H1 (cell line): ENCODE measurements around the gene TMED4. TPM values are rescaled to one million over a fixed set of nuclear protein-coding genes. Genes with fewer than 3 reads are reported as not detected.

ENCODE experiments used
- CTCF ChIA-PET: fragments of 300-600 bp; sonication (Branson Sonifier 250); formaldehyde crosslinking; loops from one replicate; lab custom pipeline; 2021; ENCODE audit not compliant: partially characterized antibody; lab: Charles Lee
- POLR2A ChIA-PET: fragments of 300-600 bp; sonication (Branson Sonifier 250); formaldehyde crosslinking; loops from one replicate; lab custom pipeline; 2021; ENCODE audit warnings: inconsistent platforms; ENCODE audit not compliant: partially characterized antibody; lab: Charles Lee
- DNase-seq, 2 experiments: peaks; one replicate each; pipeline versions ENCODE4 v3.0.0 to v3.0.0-alpha.2; 2010 to 2022; ENCODE audit warnings: low spot score in 2 of 2, low read depth in 1 of 2, mixed read lengths in 1 of 2
- FAIRE-seq: peaks from 2 replicates; lab custom pipeline; 2011; peaks lifted over from hg19 to GRCh38; lab: Jason Lieb, UNC
- H2AFZ ChIP-seq: 2 replicates; pipeline ENCODE4 v1.8.1; 2012; ENCODE audit warnings: low read length, inconsistent platforms
- H2AK5ac ChIP-seq: 2 replicates; pipeline ENCODE4 v1.6.1; 2013; ENCODE audit warnings: low read depth, low read length
- H2BK120ac ChIP-seq: replicated peaks from 2 replicates; pipeline ENCODE3; 2013; ENCODE audit warnings: low read depth, low read length, inconsistent platforms
- H2BK12ac ChIP-seq: 2 replicates; pipeline ENCODE4 v1.6.1; 2013; ENCODE audit warnings: low read depth, low read length
- H2BK15ac ChIP-seq: 2 replicates; pipeline ENCODE4 v1.6.1; 2013; ENCODE audit warnings: low read length
- H2BK20ac ChIP-seq: 2 replicates; pipeline ENCODE4 v1.6.1; 2013; ENCODE audit warnings: low read length
- H2BK5ac ChIP-seq: 2 replicates; pipeline ENCODE4 v1.6.1; 2013; ENCODE audit warnings: low read depth, low read length
- H3K14ac ChIP-seq: 2 replicates; pipeline ENCODE4 v1.6.1; 2013; ENCODE audit warnings: inconsistent platforms; ENCODE audit not compliant: insufficient read length
- H3K18ac ChIP-seq: 2 replicates; pipeline ENCODE4 v1.6.1; 2013; ENCODE audit warnings: low read length; ENCODE audit errors: extremely low read depth
- H3K23ac ChIP-seq: 2 replicates; pipeline ENCODE4 v1.6.1; 2013; ENCODE audit warnings: inconsistent platforms; ENCODE audit not compliant: insufficient read length
- H3K23me2 ChIP-seq: 2 replicates; pipeline ENCODE4 v1.6.1; 2013; ENCODE audit warnings: low read depth, low read length
- H3K27ac ChIP-seq: 2 replicates; pipeline ENCODE4 v1.6.1; 2011; ENCODE audit warnings: low read depth, low read length, inconsistent platforms
- H3K27me3 ChIP-seq, 4 experiments: replicated peaks in 1 of 4; 1 replicate in 1 of 4; 2 replicates in 3 of 4; pipeline versions ENCODE4 v1.6.1 to v1.8.1; 2011 to 2013; ENCODE audit warnings: low read length in 3 of 4, mild to moderate bottlenecking in 3 of 4, inconsistent platforms in 2 of 4, mixed read lengths in 2 of 4, moderate library complexity in 1 of 4; ENCODE audit not compliant: control insufficient read depth in 3 of 4, insufficient read depth in 3 of 4; ENCODE audit errors: extremely low read depth in 1 of 4
- H3K36me3 ChIP-seq, 4 experiments: 2 replicates each; pipeline versions ENCODE4 v1.6.1 to v1.8.1; 2011 to 2013; ENCODE audit warnings: mild to moderate bottlenecking in 4 of 4, low read length in 3 of 4, moderate library complexity in 2 of 4, control low read depth in 1 of 4, inconsistent platforms in 1 of 4; ENCODE audit not compliant: insufficient read depth in 4 of 4, control insufficient read depth in 2 of 4
- H3K4ac ChIP-seq: replicated peaks from 2 replicates; pipeline ENCODE3; 2013; ENCODE audit warnings: low read length, low read depth, mixed read lengths, inconsistent platforms; ENCODE audit not compliant: insufficient read length
- H3K4me1 ChIP-seq, 4 experiments: replicated peaks in 1 of 4; 1 replicate in 1 of 4; 2 replicates in 3 of 4; pipeline versions ENCODE4 v1.6.1 to v1.8.1; 2011 to 2013; ENCODE audit warnings: low read length in 3 of 4, inconsistent platforms in 2 of 4, mixed read lengths in 1 of 4; ENCODE audit not compliant: insufficient read depth in 4 of 4, control insufficient read depth in 3 of 4
- H3K4me2 ChIP-seq, 2 experiments: 2 replicates each; pipeline versions ENCODE4 v1.6.1 to v1.8.1; 2011 to 2013; ENCODE audit warnings: low read depth in 2 of 2, low read length in 2 of 2, control low read depth in 1 of 2, inconsistent platforms in 1 of 2, mild to moderate bottlenecking in 1 of 2; ENCODE audit not compliant: insufficient read depth in 1 of 2
- H3K4me3 ChIP-seq, 4 experiments: fragments of 200-600, 300-600 bp in 1 of 4; sonication (generic), shearing (Covaris generic), sonication (Bioruptor Twin) in 1 of 4; 2 replicates each; pipeline versions ENCODE4 v1.5.1 to v1.8.1; 2011 to 2016; ENCODE audit warnings: low read length in 4 of 4, low read depth in 3 of 4, control low read depth in 2 of 4, inconsistent platforms in 2 of 4, mild to moderate bottlenecking in 2 of 4, mixed read lengths in 1 of 4, moderate library complexity in 1 of 4; ENCODE audit not compliant: insufficient read depth in 2 of 4; ENCODE audit errors: extremely low read depth in 1 of 4
- H3K56ac ChIP-seq: replicated peaks from 2 replicates; pipeline ENCODE3; 2013; ENCODE audit warnings: low read depth, mild to moderate bottlenecking, mixed read lengths, low read length, inconsistent platforms; ENCODE audit not compliant: insufficient read length
- H3K79me1 ChIP-seq: 2 replicates; pipeline ENCODE4 v1.6.1; 2013; ENCODE audit warnings: low read depth, low read length, control low read depth
- H3K79me2 ChIP-seq, 2 experiments: 2 replicates each; pipeline versions ENCODE4 v1.6.1 to v1.8.1; 2012 to 2013; ENCODE audit warnings: low read length in 2 of 2, mild to moderate bottlenecking in 2 of 2, inconsistent platforms in 1 of 2; ENCODE audit not compliant: insufficient read depth in 2 of 2, control insufficient read depth in 1 of 2
- H3K9ac ChIP-seq, 4 experiments: replicated peaks in 1 of 4; 1 replicate in 1 of 4; 2 replicates in 3 of 4; pipeline versions ENCODE4 v1.6.1 to v1.8.1; 2011 to 2013; ENCODE audit warnings: low read depth in 3 of 4, low read length in 3 of 4, control low read depth in 2 of 4, mild to moderate bottlenecking in 2 of 4, moderate library complexity in 2 of 4, inconsistent platforms in 1 of 4; ENCODE audit errors: extremely low read depth in 1 of 4
- H3K9me3 ChIP-seq, 2 experiments: 2 replicates each; pipeline versions ENCODE4 v1.6.1 to v1.8.1; 2012 to 2013; ENCODE audit warnings: mild to moderate bottlenecking in 2 of 2, moderate library complexity in 2 of 2, control low read depth in 1 of 2, inconsistent platforms in 1 of 2, low read depth in 1 of 2, low read length in 1 of 2, mixed read lengths in 1 of 2; ENCODE audit not compliant: insufficient read depth in 2 of 2
- H4K20me1 ChIP-seq, 2 experiments: replicated peaks in 1 of 2; 2 replicates each; pipeline versions ENCODE3 to v1.8.1; 2011 to 2013; ENCODE audit warnings: inconsistent platforms in 2 of 2, low read length in 2 of 2, mild to moderate bottlenecking in 1 of 2; ENCODE audit not compliant: insufficient read depth in 2 of 2, control insufficient read depth in 1 of 2
- H4K5ac ChIP-seq: 2 replicates; pipeline ENCODE4 v1.6.1; 2013; ENCODE audit warnings: low read length, low read depth, mixed read lengths, inconsistent platforms; ENCODE audit not compliant: insufficient read length
- H4K8ac ChIP-seq: 2 replicates; pipeline ENCODE4 v1.8.0; 2013; ENCODE audit warnings: mild to moderate bottlenecking, moderate library complexity, low read length, inconsistent platforms; ENCODE audit not compliant: insufficient read depth; ENCODE audit errors: extremely low read depth
- H4K91ac ChIP-seq: replicated peaks from 2 replicates; pipeline ENCODE3; 2013; ENCODE audit warnings: low read length, mixed read lengths, inconsistent platforms; ENCODE audit not compliant: insufficient read length
- CBX8 ChIP-seq: fragments of 300-800, 300-1000 bp; sonication (generic); IDR thresholded peaks from 2 replicates; pipeline ENCODE4 v1.7.1; 2016; ENCODE audit warnings: low read depth, low read length, borderline replicate concordance
- EP300 ChIP-seq, 2 experiments: IDR thresholded peaks; 1 replicate in 1 of 2; 2 replicates in 1 of 2; pipeline ENCODE4 v1.6.1; 2011 to 2012; ENCODE audit warnings: low read depth in 2 of 2, low read length in 2 of 2, mild to moderate bottlenecking in 2 of 2, borderline replicate concordance in 1 of 2, inconsistent platforms in 1 of 2, moderate library complexity in 1 of 2
- GABPA ChIP-seq: IDR thresholded peaks from 2 replicates; pipeline ENCODE4 v1.6.1; 2011; ENCODE audit warnings: mild to moderate bottlenecking, low read length, moderate library complexity, borderline replicate concordance; ENCODE audit not compliant: insufficient read depth
- HDAC2 ChIP-seq, 2 experiments: fragments of 300-600 bp in 1 of 2; sonication (generic) in 1 of 2; IDR thresholded peaks; 2 replicates each; pipeline ENCODE4 v1.6.1; 2011 to 2012; ENCODE audit warnings: low read depth in 2 of 2, low read length in 2 of 2, mild to moderate bottlenecking in 2 of 2, moderate library complexity in 2 of 2, borderline replicate concordance in 1 of 2, inconsistent platforms in 1 of 2
- KDM1A ChIP-seq: fragments of 200-600, 300-600 bp; sonication (generic); IDR thresholded peaks from 2 replicates; pipeline ENCODE4 v1.7.1; 2016; ENCODE audit warnings: mild to moderate bottlenecking, low read length, borderline replicate concordance
- POLR2A ChIP-seq, 2 experiments: IDR thresholded peaks; 1 replicate in 1 of 2; 2 replicates in 1 of 2; pipeline ENCODE4 v1.6.1; 2011; ENCODE audit warnings: low read depth in 2 of 2, low read length in 2 of 2, mild to moderate bottlenecking in 2 of 2; ENCODE audit errors: control extremely low read depth in 1 of 2
- SIN3A ChIP-seq, 2 experiments: IDR thresholded peaks in 1 of 2; conservative IDR thresholded peaks in 1 of 2; 2 replicates each; pipeline ENCODE4 v1.6.1; 2011 to 2012; ENCODE audit warnings: low read length in 2 of 2, improper control_type of control experiment in 1 of 2, low read depth in 1 of 2, mild to moderate bottlenecking in 1 of 2
- TAF1 ChIP-seq: IDR thresholded peaks from 2 replicates; pipeline ENCODE4 v1.6.1; 2011; ENCODE audit warnings: mild to moderate bottlenecking, low read depth, low read length
- TBP ChIP-seq: IDR thresholded peaks from 2 replicates; pipeline ENCODE4 v1.6.1; 2011; ENCODE audit warnings: low read depth, low read length, improper control_type of control experiment
- TCF12 ChIP-seq: IDR thresholded peaks from 2 replicates; pipeline ENCODE4 v1.6.1; 2011; ENCODE audit warnings: low read depth, mild to moderate bottlenecking, low read length
- YY1 ChIP-seq: IDR thresholded peaks from 2 replicates; pipeline ENCODE4 v1.6.1; 2011; ENCODE audit warnings: low read depth, mild to moderate bottlenecking, low read length
- ZNF274 ChIP-seq: IDR thresholded peaks from 2 replicates; pipeline ENCODE4 v1.7.0; 2012; ENCODE audit warnings: low read length, borderline replicate concordance; ENCODE audit errors: extremely low read depth
- WGBS, 2 experiments: shearing (Covaris generic) in 1 of 2; methylation state at CpG; one replicate each; pipeline versions ENCODE4 v1.1.6 to v1.1.7; 2013 to 2015; ENCODE audit warnings: low lambda C conversion rate in 2 of 2, mixed read lengths in 2 of 2, inconsistent platforms in 1 of 2, low coverage in 1 of 2, missing lambda C conversion rate in 1 of 2; ENCODE audit not compliant: insufficient replicate concordance in 2 of 2, insufficient coverage in 1 of 2, insufficient read length in 1 of 2; ENCODE audit errors: extremely low coverage in 1 of 2, missing lambda C conversion rate in 1 of 2; 5-methylcytosine and 5-hydroxymethylcytosine counted together
- polyA plus RNA-seq, 7 experiments: library from polyadenylated mRNA; depleted of rRNA in 3 of 7; stranded (reverse) in 5 of 7; unstranded in 2 of 7; fragments of >200 nt in 5 of 7; fragments of 200-250 nt in 2 of 7; gene quantifications; 1 replicate in 5 of 7; 2 replicates in 1 of 7; 4 replicates in 1 of 7; pipeline versions ENCODE4 v1.2.1 to v1.2.3, GENCODE V29; 2011 to 2013; ENCODE audit warnings: missing spikeins in 2 of 7, mixed read lengths in 2 of 7
- total RNA-seq: library from RNA; stranded (reverse); fragmentation: NEBNext Ultra II Directional; extraction: Animal tissue kit (Norgen Biotek cat#: 25700); gene quantifications from 2 replicates; pipeline ENCODE4 v1.2.1, GENCODE V29; 2021

Gene TMED4
- total and polyA plus RNA-seq, 2 of the 8 experiments (the other 6 are each of a cell fraction or from before 2014, with no cell fraction given) = 44.9 to 76.7 TPM

DNA sequence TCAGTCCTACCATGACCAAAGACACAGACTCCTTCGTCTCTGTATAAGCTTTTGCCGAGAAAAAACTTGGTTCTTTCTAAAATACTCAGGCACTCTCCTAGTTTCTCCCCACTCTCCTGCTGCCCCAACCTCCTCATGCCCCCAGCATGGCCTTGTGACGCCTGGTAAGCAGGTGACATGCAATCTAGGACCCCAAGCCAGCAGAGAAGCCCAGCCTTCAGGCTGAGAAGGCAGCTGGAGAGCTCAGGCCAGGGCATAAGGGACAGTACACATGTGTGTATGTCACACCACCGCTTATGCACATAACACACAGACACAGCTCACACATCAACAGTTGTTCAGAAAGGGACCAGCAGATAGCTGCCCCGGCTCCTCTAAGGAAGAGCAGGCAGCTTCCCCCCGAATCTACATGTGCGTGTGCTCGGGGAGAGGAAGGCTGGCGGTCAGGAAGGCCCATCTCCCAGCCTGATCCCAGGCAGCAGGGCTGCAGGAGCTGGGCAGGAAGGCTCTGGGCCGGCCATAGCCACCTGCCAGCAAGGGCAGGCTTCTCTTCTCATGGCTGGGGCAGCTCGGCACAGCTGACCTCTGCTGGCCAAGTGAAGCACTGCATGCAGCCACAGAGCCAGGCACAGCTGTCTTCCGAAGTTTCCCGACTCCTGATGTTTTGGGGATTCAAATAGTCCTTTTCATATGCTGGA, 16.8 kb downstream of the TMED4 start:
- Histone ChIP-seq H3K9me3 (no peaks in the 10 kb centered on the region), H2BK120ac (no peak overlapping the region), H3K23ac (no peak overlapping the region), H3K9ac (no peak overlapping the region), H4K8ac (no peak overlapping the region), H2BK20ac (no peak overlapping the region), H3K79me1 (no peaks in the 10 kb centered on the region), H3K14ac (no peak overlapping the region), H3K4ac (no peak overlapping the region), H3K79me2 (no peaks in the 10 kb centered on the region; a peak in 1 of 4 replicates), H3K4me3 (no peak overlapping the region), H3K23me2 (no peaks in the 10 kb centered on the region), H3K4me2 (no peak overlapping the region), H3K27ac (no peak overlapping the region), H3K18ac (no peak overlapping the region), H2AFZ (no peak overlapping the region), H2BK5ac (no peak overlapping the region), H2AK5ac (no peak overlapping the region), H3K27me3 (no peaks in the 10 kb centered on the region; a peak in 1 of 7 replicates), H3K56ac (no peak overlapping the region), H3K4me1 (no peaks in the 10 kb centered on the region; a peak in 1 of 7 replicates), H2BK15ac (no peak overlapping the region), H3K36me3 (peaks cover 31 to 50% (median 45%) of the 10 kb centered on the region in 4 experiments), H2BK12ac (no peak overlapping the region), H4K91ac (no peak overlapping the region), H4K5ac (no peak overlapping the region), H4K20me1 (peaks cover 2 to 31% of the 10 kb centered on the region in 2 experiments)
- DNase-seq = peak; percentile 36 to 88
- no peak for FAIRE-seq
- 81% methylated on average over 12 of the region's 13 CpGs; no CpG with 5 or more reads in 1 of the 2 experiments for WGBS, 2 experiments
- ChIA-PET CTCF (interaction anchor here (0.5 to 10.2 kb wide), 40 partner anchors 8 to 1827 kb away, joined by 3 to 98 read pairs (median 4); partner anchors contain the start of genes DDX56, NPC1L1 and NUDCD3), POLR2A (interaction anchor here (0.6 to 8.3 kb wide), 15 partner anchors 6 to 409 kb away, joined by 3 to 89 read pairs (median 4); partner anchors contain the start of genes DDX56, NUDCD3 and TMED4)
- TF ChIP-seq HDAC2 (IDR thresholded peaks at IDR 0.05; ENCODE audit: borderline replicate concordance in 1 of 2, low read depth in 2 of 2, low read length in 2 of 2) (no peak), SIN3A (conservative IDR thresholded peaks at IDR 0.05 in 1 of 2, IDR thresholded peaks at IDR 0.05 in 1 of 2; ENCODE audit: low read depth in 1 of 2, low read length in 2 of 2) (peak in 1 of 2 experiments; percentile 52; a peak in 1 of 4 replicates), TAF1 (no peak), YY1 (peak; percentile 73), TBP (peak; percentile 41; the same call in 1 of the 2 replicates), EP300 (IDR thresholded peaks at IDR 0.05; ENCODE audit: borderline replicate concordance in 1 of 2, low read depth in 2 of 2, low read length in 2 of 2) (no peak), CBX8 (no peak), TCF12 (no peak), ZNF274 (no peak), KDM1A (no peak), GABPA (peak; percentile 53; the same call in 1 of the 2 replicates), POLR2A (IDR thresholded peaks at IDR 0.05; ENCODE audit: control extremely low read depth in 1 of 2, low read depth in 2 of 2, low read length in 2 of 2) (no peak)
